Karpas-422 (cell line): ENCODE measurements around the gene TTLL11. TPM values are rescaled to one million over a fixed set of nuclear protein-coding genes. Genes with fewer than 3 reads are reported as not detected.

Experiments used
- DNase-seq: peaks from one replicate; pipeline ENCODE4 v3.0.0-alpha.2; 2015
- H2AFZ ChIP-seq: fragments of 200-600 bp; sonication (generic); 2 replicates; pipeline ENCODE4 v1.6.1; 2014; ENCODE audit warnings: antibody characterized with exemption, low read length, mixed read lengths
- H3K27ac ChIP-seq: fragments of 200-600 bp; sonication (generic); 2 replicates; pipeline ENCODE4 v1.5.1; 2014; ENCODE audit warnings: mild to moderate bottlenecking, low read length, moderate library complexity
- H3K27me3 ChIP-seq: fragments of 200-600 bp; sonication (generic); 2 replicates; pipeline ENCODE4 v1.6.1; 2014; ENCODE audit warnings: low read length, mixed read lengths
- H3K36me3 ChIP-seq: fragments of 200-600 bp; sonication (generic); 2 replicates; pipeline ENCODE4 v1.6.1; 2014; ENCODE audit warnings: low read length, mixed read lengths; ENCODE audit not compliant: insufficient read depth
- H3K4me1 ChIP-seq: fragments of 200-600 bp; sonication (generic); 2 replicates; pipeline ENCODE4 v1.6.1; 2014; ENCODE audit warnings: mild to moderate bottlenecking, low read length, mixed read lengths
- H3K4me2 ChIP-seq: fragments of 200-600 bp; sonication (generic); 2 replicates; pipeline ENCODE4 v1.6.1; 2014; ENCODE audit warnings: low read length, low read depth, mild to moderate bottlenecking; ENCODE audit not compliant: poor library complexity, severe bottlenecking
- H3K4me3 ChIP-seq: fragments of 200-600 bp; sonication (generic); 2 replicates; pipeline ENCODE4 v1.5.1; 2014; ENCODE audit warnings: mild to moderate bottlenecking, antibody characterized with exemption, low read length, mixed read lengths
- H3K79me2 ChIP-seq: fragments of 200-600 bp; sonication (generic); 2 replicates; pipeline ENCODE4 v1.6.1; 2014; ENCODE audit warnings: mild to moderate bottlenecking, low read length, mixed read lengths
- H3K9ac ChIP-seq: fragments of 200-600 bp; sonication (generic); 2 replicates; pipeline ENCODE4 v1.6.0; 2014; ENCODE audit warnings: low read length
- H3K9me2 ChIP-seq: fragments of 200-600 bp; sonication (generic), shearing (Covaris generic); replicated peaks from 2 replicates; pipeline ENCODE4 v1.6.0; 2014; ENCODE audit warnings: mild to moderate bottlenecking, low read length, moderate library complexity; ENCODE audit not compliant: insufficient read depth
- H3K9me3 ChIP-seq: fragments of 300-700, 200-600 bp; sonication (generic); 2 replicates; pipeline ENCODE4 v1.6.1; 2014; ENCODE audit warnings: low read length, mixed read lengths
- H4K20me1 ChIP-seq: fragments of 200-600 bp; sonication (generic); 2 replicates; pipeline ENCODE4 v1.6.1; 2014; ENCODE audit warnings: mild to moderate bottlenecking, antibody characterized with exemption, low read length, low read depth; ENCODE audit not compliant: insufficient read depth
- total RNA-seq: library from RNA; depleted of rRNA; stranded (reverse); fragments of >200 nt; shearing (Covaris generic); gene quantifications from 2 replicates; pipeline ENCODE4 v1.2.3, GENCODE V29; 2014; ENCODE audit warnings: low replicate concordance

The TTLL11 gene
- total RNA-seq, 1 experiment from 2014 or later: 2.5 TPM

- H3K9me2 ChIP-seq: no peaks in the 10 kb centered on the region
- no peak overlapping the region for H2AFZ ChIP-seq
- H3K36me3 ChIP-seq: no peaks in the 10 kb centered on the region
- peaks cover 29% of the 10 kb centered on the region for H3K4me1 ChIP-seq
- H3K27ac ChIP-seq: no peak overlapping the region
- H3K9me3 ChIP-seq: no peaks in the 10 kb centered on the region
- no peaks in the 10 kb centered on the region for H4K20me1 ChIP-seq
- no peak overlapping the region for H3K4me3 ChIP-seq
- no peak for DNase-seq
- no peak overlapping the region for H3K4me2 ChIP-seq
- no peaks in the 10 kb centered on the region for H3K27me3 ChIP-seq
- H3K9ac ChIP-seq: no peak overlapping the region
- H3K79me2 ChIP-seq: no peaks in the 10 kb centered on the region
These were observed 130.7 kb downstream of the TTLL11 start for GRCh38 chr9:121962421-121962820.

GRCh38 chr9:121960665-121961064 lies 132.4 kb downstream of the TTLL11 start:
- Histone ChIP-seq H3K9me2 (no peaks in the 10 kb centered on the region), H3K27me3 (no peaks in the 10 kb centered on the region), H2AFZ (no peak overlapping the region), H3K4me2 (no peak overlapping the region), H3K79me2 (no peaks in the 10 kb centered on the region), H3K27ac (no peak overlapping the region), H3K36me3 (no peaks in the 10 kb centered on the region), H3K9me3 (no peaks in the 10 kb centered on the region), H3K4me1 (peaks cover 29% of the 10 kb centered on the region), H3K9ac (no peak overlapping the region), H4K20me1 (no peaks in the 10 kb centered on the region), H3K4me3 (no peak overlapping the region)
- no peak for DNase-seq

- H3K9ac ChIP-seq: no peak overlapping the region
- no peaks in the 10 kb centered on the region for H3K27me3 ChIP-seq
- H3K36me3 ChIP-seq: no peaks in the 10 kb centered on the region
- H3K4me1 ChIP-seq: peaks cover 31% of the 10 kb centered on the region
- no peaks in the 10 kb centered on the region for H4K20me1 ChIP-seq
- DNase-seq: no peak
- no peaks in the 10 kb centered on the region for H3K9me2 ChIP-seq
- H3K4me2 ChIP-seq: no peak overlapping the region
- no peaks in the 10 kb centered on the region for H3K79me2 ChIP-seq
- H3K27ac ChIP-seq: no peak overlapping the region
- H2AFZ ChIP-seq: no peak overlapping the region
- H3K9me3 ChIP-seq: no peaks in the 10 kb centered on the region
- H3K4me3 ChIP-seq: no peak overlapping the region
These were observed 134.6 kb downstream of the TTLL11 start for GRCh38 chr9:121958530-121958929.

- H3K79me2 ChIP-seq: no peaks in the 10 kb centered on the region
- H4K20me1 ChIP-seq: no peaks in the 10 kb centered on the region
- H3K27me3 ChIP-seq: no peaks in the 10 kb centered on the region
- no peaks in the 10 kb centered on the region for H3K36me3 ChIP-seq
- no peak overlapping the region for H3K27ac ChIP-seq
- no peaks in the 10 kb centered on the region for H3K9me2 ChIP-seq
- H2AFZ ChIP-seq: no peak overlapping the region
- no peak for DNase-seq
- H3K9me3 ChIP-seq: no peaks in the 10 kb centered on the region
- no peak overlapping the region for H3K9ac ChIP-seq
- H3K4me2 ChIP-seq: no peak overlapping the region
- peaks cover 29% of the 10 kb centered on the region for H3K4me1 ChIP-seq
- H3K4me3 ChIP-seq: no peak overlapping the region
These were observed 136.3 kb downstream of the TTLL11 start for GRCh38 chr9:121956808-121957207.

- H3K4me2 ChIP-seq: no peak overlapping the region
- H2AFZ ChIP-seq: no peak overlapping the region
- H4K20me1 ChIP-seq: no peaks in the 10 kb centered on the region
- H3K4me3 ChIP-seq: no peak overlapping the region
- H3K9me2 ChIP-seq: no peaks in the 10 kb centered on the region
- no peaks in the 10 kb centered on the region for H3K36me3 ChIP-seq
- no peak for DNase-seq
- peaks cover 29% of the 10 kb centered on the region for H3K4me1 ChIP-seq
- H3K27ac ChIP-seq: no peak overlapping the region
- no peak overlapping the region for H3K9ac ChIP-seq
- H3K27me3 ChIP-seq: no peaks in the 10 kb centered on the region
- no peaks in the 10 kb centered on the region for H3K9me3 ChIP-seq
- H3K79me2 ChIP-seq: no peaks in the 10 kb centered on the region
These were observed 137.5 kb downstream of the TTLL11 start for GRCh38 chr9:121955649-121956048.

GRCh38 chr9:121954477-121955140 lies 138.5 kb downstream of the TTLL11 start:
- H3K79me2 ChIP-seq: no peaks in the 10 kb centered on the region
- no peaks in the 10 kb centered on the region for H3K36me3 ChIP-seq
- H2AFZ ChIP-seq: no peak overlapping the region
- peaks cover 29% of the 10 kb centered on the region for H3K4me1 ChIP-seq
- no peaks in the 10 kb centered on the region for H4K20me1 ChIP-seq
- H3K27ac ChIP-seq: no peak overlapping the region
- no peaks in the 10 kb centered on the region for H3K9me2 ChIP-seq
- no peak for DNase-seq
- H3K27me3 ChIP-seq: no peaks in the 10 kb centered on the region
- no peak overlapping the region for H3K9ac ChIP-seq
- H3K4me3 ChIP-seq: no peak overlapping the region
- no peaks in the 10 kb centered on the region for H3K9me3 ChIP-seq
- H3K4me2 ChIP-seq: no peak overlapping the region

GRCh38 chr9:121952611-121953010 lies 140.5 kb downstream of the TTLL11 start:
- Histone ChIP-seq H3K36me3 (no peaks in the 10 kb centered on the region), H3K9me3 (no peaks in the 10 kb centered on the region), H3K27me3 (no peaks in the 10 kb centered on the region), H3K9ac (no peak overlapping the region), H3K9me2 (no peaks in the 10 kb centered on the region), H2AFZ (no peak overlapping the region), H3K4me2 (no peak overlapping the region), H3K4me1 (peaks cover 24% of the 10 kb centered on the region), H3K27ac (no peak overlapping the region), H3K4me3 (no peak overlapping the region), H4K20me1 (no peaks in the 10 kb centered on the region), H3K79me2 (no peaks in the 10 kb centered on the region)
- DNase-seq: no peak

DNA sequence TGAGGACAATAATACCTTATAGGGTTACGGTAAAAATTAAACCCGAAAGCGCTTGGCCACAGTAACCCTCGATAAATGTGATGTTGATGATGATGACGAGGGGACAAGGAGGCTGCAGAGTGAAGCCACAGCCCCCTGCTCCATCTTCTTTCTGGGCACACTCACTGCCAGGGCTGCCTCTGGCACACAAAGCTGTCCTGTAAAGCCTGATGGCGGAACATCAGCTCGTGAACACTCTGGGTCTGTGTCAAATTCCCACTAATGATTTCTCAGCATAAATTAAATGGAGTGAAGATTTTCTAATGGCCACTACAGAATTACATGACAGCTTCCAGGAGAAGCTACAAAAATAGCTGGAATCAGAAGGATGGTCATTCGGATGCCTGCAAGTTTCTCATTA lies 142.2 kb downstream of the TTLL11 start:
- Histone ChIP-seq H3K4me1 (peaks cover 40% of the 10 kb centered on the region), H2AFZ (no peak overlapping the region), H3K4me2 (no peak overlapping the region)

More for the DNA sequence above, 142.2 kb downstream of the TTLL11 start:
- DNase-seq: no peak
- H3K79me2 ChIP-seq: no peaks in the 10 kb centered on the region
- H3K9me2 ChIP-seq: no peaks in the 10 kb centered on the region
- no peak overlapping the region for H3K9ac ChIP-seq
- no peak overlapping the region for H3K4me3 ChIP-seq
- H4K20me1 ChIP-seq: no peaks in the 10 kb centered on the region
- H3K36me3 ChIP-seq: no peaks in the 10 kb centered on the region
- H3K27me3 ChIP-seq: no peaks in the 10 kb centered on the region
- no peak overlapping the region for H3K27ac ChIP-seq
- H3K9me3 ChIP-seq: no peaks in the 10 kb centered on the region
